ENCODE data around the gene FOXP1.

FOXP1 gene

DNA sequence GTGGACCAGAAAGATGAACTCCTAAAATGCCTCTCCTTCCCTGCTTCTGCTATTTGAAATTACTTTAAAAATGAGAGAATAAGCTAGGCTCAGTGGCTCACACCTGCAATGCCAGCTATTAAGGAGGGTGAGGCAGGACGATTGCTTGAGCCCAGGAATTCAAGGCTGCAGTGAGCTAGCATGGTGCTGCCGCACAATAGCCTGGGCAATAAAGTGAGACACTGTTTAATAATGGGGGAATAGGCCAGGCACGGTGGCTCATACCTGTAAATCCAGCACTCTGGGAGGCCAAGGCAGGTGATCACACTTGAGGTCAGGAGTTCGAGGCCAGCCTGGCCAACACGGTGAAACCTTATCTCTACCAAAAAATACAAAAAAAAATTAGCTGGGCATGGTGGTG lies 271.1 kb downstream of the FOXP1 start:
- Histone ChIP-seq H3K9ac (ENCODE audit: low read depth, low read length) (no peak overlapping the region), H3K9me3 (ENCODE audit: control insufficient read depth, insufficient read depth, low read length) (no peaks in the 10 kb centered on the region), H3K4me1 (ENCODE audit: insufficient read depth, low read length) (peaks cover 24% of the 10 kb centered on the region; the same call in 1 of the 2 replicates), H3K36me3 (ENCODE audit: insufficient read depth, low read length) (no peaks in the 10 kb centered on the region)

DNA sequence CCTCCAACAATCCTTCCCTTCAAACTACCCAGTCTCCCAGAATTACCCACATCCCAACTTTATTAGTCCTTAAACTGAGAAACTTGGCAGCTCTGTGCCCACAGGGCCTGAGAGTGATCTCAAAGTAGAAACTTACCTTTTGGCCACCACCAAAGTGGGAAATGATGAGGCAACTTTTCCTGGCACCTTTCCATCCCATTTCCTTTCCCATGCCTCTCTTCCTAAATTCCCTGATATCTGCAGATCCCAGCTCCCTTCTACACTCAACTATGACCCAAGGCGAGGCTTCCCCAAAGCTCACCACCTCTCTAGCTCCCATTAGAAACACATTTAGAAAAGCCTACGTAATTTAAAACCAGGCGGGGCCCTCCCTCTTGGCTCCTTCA lies 271.9 kb downstream of the FOXP1 start:
- H3K9me3 ChIP-seq (ENCODE audit: control insufficient read depth, insufficient read depth, low read length): no peaks in the 10 kb centered on the region
- peaks cover 32% of the 10 kb centered on the region; the same call in 1 of the 2 replicates for H3K4me1 ChIP-seq (ENCODE audit: insufficient read depth, low read length)
- H3K9ac ChIP-seq (ENCODE audit: low read depth, low read length): no peak overlapping the region
- no peaks in the 10 kb centered on the region for H3K36me3 ChIP-seq (ENCODE audit: insufficient read depth, low read length)

DNA sequence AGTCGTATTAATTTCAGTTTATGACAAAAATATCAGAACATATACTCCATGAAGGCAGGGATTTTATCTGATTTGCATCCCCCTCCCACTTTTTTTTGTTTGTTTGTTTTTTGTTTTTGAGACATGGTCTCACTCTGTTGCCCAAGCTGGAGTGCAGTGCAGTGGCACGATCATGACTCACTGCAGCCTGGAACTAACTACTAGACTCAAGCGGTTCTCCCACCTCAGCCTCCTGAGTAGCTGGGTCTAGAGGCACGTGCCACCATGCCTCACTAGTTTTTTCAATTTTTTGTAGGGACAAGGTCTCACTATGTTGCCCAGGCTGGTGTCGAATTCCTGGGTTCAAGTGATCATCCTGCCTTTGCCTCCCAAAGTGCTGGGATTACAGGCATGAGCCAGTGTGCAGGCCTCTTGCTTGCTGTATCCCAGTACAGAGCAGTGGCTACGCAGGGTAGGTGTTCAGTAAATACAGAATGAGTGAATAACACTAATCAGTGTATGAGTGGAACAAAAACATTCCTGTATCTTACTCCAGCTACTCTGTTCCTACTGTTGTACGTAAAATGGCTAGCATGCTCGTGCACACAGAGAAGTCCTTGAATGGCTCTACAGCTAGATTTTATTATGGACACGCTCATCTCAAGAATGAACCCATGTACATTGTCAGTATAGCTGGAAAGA lies 272.4 kb downstream of the FOXP1 start:
- H3K9ac ChIP-seq (ENCODE audit: low read depth, low read length): no peak overlapping the region
- H3K36me3 ChIP-seq (ENCODE audit: insufficient read depth, low read length): no peaks in the 10 kb centered on the region
- no peaks in the 10 kb centered on the region for H3K9me3 ChIP-seq (ENCODE audit: control insufficient read depth, insufficient read depth, low read length)
- peaks cover 36% of the 10 kb centered on the region; the same call in 1 of the 2 replicates for H3K4me1 ChIP-seq (ENCODE audit: insufficient read depth, low read length)

DNA sequence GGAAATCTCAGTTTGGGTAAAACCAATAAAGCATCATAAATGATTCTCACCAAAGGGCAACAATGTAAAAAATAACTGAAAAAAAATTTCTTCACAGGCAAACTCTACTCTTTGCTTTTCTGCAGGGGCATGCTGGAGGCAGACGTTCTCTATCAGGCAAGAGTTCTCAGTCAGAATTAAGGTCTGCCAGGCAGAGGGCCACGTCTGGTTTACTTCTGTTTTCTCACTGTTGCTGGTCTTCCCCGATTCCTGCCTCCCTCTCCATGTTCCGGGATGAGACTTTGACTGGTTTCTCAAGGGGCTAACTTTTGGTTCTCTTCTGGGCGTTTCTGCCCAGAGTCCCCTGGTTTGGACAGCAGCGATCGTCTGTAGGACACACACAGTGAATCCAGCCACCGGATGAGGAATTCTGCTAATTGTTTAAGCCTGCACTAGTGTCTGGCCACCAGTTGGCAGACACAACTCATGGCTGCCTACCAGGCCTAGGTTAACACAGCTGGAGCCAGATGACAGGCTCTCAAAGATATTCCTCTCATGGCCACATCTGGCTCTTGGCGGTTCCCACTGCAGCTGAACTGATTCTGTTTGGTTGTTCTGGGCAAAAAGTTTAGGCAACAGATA lies 273.1 kb downstream of the FOXP1 start:
- H3K9me3 ChIP-seq (ENCODE audit: control insufficient read depth, insufficient read depth, low read length): no peaks in the 10 kb centered on the region
- H3K4me1 ChIP-seq (ENCODE audit: insufficient read depth, low read length): peaks cover 36% of the 10 kb centered on the region; the same call in 1 of the 2 replicates
- no peak overlapping the region for H3K9ac ChIP-seq (ENCODE audit: low read depth, low read length)
- H3K36me3 ChIP-seq (ENCODE audit: insufficient read depth, low read length): no peaks in the 10 kb centered on the region

DNA sequence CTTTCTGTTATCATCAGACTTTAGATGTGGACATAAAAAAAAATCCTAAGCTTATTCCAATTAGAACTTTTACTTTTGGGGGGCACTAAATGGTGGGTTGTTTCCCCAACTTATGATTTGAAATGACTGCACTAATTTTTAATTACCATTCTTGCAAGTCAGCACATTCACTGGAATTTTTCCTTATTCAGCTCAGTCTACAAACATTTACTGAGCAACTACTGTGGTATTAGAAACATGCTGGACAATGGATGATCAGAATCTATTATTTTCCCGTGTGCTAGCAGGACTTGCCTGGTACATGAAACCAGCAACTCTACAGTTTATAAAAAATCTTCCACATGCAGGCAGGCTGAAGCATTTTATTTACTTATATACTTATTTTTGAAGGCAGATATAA lies 273.6 kb downstream of the FOXP1 start:
- H3K9me3 ChIP-seq (ENCODE audit: control insufficient read depth, insufficient read depth, low read length): no peaks in the 10 kb centered on the region
- no peaks in the 10 kb centered on the region for H3K36me3 ChIP-seq (ENCODE audit: insufficient read depth, low read length)
- peaks cover 36% of the 10 kb centered on the region; the same call in 1 of the 2 replicates for H3K4me1 ChIP-seq (ENCODE audit: insufficient read depth, low read length)
- no peak overlapping the region for H3K9ac ChIP-seq (ENCODE audit: low read depth, low read length)

DNA sequence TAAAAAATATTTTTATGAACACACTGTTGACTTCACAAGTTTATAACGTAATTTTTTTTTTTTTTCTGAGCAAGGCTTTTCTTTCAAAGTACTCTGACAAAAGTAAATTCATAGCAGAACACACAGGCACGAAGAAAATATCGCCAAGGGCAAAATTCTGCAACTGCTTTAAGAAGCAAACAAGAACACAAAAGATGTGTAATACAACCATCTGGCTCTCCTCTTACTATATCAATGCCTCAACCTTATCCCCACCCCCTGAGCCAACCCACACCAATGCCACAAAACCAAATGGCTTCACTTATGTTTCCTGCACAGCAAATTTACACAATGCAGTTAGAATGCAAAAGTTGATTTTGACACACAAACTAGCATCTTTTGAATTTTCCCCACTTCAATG lies 274.2 kb downstream of the FOXP1 start:
- H3K9ac ChIP-seq (ENCODE audit: low read depth, low read length): no peak overlapping the region
- peaks cover 36% of the 10 kb centered on the region; the same call in 1 of the 2 replicates for H3K4me1 ChIP-seq (ENCODE audit: insufficient read depth, low read length)
- H3K36me3 ChIP-seq (ENCODE audit: insufficient read depth, low read length): no peaks in the 10 kb centered on the region
- no peaks in the 10 kb centered on the region for H3K9me3 ChIP-seq (ENCODE audit: control insufficient read depth, insufficient read depth, low read length)

DNA sequence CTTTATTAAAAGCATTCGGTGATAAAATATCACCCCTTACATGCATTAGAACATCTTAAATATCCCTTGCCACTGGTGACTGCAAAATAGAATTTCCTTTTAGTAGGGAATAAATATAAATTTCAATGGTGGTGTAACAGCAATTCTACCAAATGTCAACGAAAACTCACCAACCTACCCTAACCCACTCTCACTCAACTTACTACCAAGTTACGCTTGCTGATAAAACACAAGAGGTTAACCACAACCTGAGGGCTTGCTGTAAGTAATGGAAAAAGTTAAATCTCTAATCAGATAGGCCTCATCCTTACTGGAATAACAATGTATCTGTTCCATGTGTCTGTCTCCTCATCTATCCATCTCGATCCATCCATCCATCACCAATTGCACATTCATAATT lies 274.7 kb downstream of the FOXP1 start:
- Histone ChIP-seq H3K9ac (ENCODE audit: low read depth, low read length) (no peak overlapping the region), H3K36me3 (ENCODE audit: insufficient read depth, low read length) (no peaks in the 10 kb centered on the region), H3K4me1 (ENCODE audit: insufficient read depth, low read length) (peaks cover 36% of the 10 kb centered on the region; the same call in 1 of the 2 replicates), H3K9me3 (ENCODE audit: control insufficient read depth, insufficient read depth, low read length) (no peaks in the 10 kb centered on the region)

DNA sequence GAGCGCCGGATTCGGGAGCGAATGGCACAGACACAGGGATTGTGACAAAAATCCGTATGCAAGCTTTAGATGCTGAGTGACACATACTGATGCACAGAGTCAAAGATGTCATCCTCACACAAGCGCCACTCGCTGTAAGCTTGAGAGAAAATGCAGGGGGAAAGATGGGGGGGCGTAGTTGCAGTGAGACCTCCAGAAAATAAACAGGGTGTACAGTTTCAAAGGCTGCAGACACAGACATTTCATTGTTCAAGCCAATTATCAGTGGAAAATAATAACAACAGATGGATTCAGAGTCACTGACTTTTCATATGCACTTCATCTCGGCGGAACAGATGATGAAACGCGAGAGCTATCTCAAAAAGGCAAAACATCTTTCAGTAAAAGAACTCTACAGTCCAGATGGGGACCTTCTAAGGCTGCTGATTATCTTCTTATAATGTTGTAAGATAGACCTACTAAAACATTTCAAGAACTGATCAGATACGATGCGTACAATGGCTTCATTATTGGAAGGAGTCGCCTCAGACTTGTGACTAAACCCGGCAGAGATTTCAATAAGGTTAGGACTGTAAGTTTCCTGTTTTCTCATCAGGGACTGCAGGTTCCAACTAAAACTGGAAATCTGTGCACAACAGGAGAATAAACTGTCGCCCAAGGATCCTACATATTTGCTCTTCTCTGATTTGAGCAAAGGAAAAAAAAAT lies 275.4 kb downstream of the FOXP1 start:
- Histone ChIP-seq H3K36me3 (ENCODE audit: insufficient read depth, low read length) (no peaks in the 10 kb centered on the region), H3K9me3 (ENCODE audit: control insufficient read depth, insufficient read depth, low read length) (no peaks in the 10 kb centered on the region), H3K9ac (ENCODE audit: low read depth, low read length) (no peak overlapping the region), H3K4me1 (ENCODE audit: insufficient read depth, low read length) (peaks cover 39% of the 10 kb centered on the region; the same call in 1 of the 2 replicates)

DNA sequence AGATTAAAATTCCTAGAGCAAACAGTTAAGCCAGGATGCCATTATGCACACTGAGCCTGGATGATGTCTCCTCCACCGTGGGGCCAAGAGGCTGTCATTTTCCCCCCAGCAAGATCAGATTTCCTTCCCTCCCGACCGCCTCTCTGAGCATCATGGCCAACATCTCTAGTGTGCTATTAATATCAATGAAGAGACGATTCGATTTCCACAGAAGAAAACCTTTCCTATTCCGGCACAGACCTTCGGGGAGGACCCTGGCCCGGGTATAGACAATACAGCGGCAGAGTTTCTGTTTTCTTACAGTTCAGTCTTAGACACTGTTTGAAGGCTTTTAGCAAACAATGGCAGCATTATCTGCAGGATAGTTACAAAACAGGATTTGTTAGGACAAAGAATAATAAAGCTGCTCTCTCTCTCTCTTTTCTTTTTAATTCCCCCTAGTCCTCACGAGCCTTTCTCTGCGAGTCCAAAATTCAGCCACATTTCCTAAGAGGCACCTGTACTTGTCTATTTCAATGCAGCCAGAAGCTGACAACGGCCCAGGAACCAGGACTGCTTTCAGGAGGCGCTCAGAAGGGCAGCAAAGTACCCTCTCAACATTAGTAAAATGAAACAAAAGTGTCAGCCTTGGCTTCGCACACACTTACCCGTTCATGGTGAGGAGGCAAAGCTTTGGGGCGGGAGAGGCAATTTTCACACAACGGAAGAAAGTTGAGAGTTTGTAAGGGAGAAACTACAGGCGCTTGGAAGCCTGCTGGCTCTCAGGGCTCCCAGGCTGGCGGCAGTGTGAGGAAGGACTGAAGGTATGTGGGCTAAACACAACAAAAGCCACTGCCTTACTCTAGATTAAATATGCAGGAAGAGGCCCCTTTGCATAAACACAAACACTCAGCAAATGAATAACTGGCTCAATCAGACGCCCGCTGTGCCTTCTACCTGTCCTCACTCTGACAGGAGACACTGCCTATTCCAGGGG lies 278.0 kb downstream of the FOXP1 start:
- peak overlapping the region; percentile 69 for H3K9ac ChIP-seq (ENCODE audit: low read depth, low read length)
- H3K9me3 ChIP-seq (ENCODE audit: control insufficient read depth, insufficient read depth, low read length): no peaks in the 10 kb centered on the region
- no peaks in the 10 kb centered on the region for H3K36me3 ChIP-seq (ENCODE audit: insufficient read depth, low read length)
- peaks cover 50% of the 10 kb centered on the region for H3K4me1 ChIP-seq (ENCODE audit: insufficient read depth, low read length)

DNA sequence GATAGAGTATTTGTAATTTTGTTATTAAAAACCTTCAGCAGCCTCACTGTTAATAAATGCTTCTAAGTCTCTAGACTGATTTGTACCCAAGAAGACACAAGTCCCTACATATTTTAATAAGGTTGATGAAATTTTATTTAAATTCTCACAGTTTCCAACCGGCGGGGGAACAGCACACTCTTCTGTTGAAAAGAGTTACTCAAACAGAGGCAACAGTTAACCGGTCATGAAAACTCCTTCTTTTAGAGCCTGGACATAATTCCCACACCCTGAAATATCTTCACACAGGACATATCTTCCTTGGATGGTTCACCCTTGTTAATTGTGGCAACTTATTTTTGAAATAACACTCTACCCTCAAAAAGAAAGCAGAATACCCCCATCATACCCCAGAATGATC lies 278.8 kb downstream of the FOXP1 start:
- H3K36me3 ChIP-seq (ENCODE audit: insufficient read depth, low read length): no peaks in the 10 kb centered on the region
- peak overlapping the region; percentile 69 for H3K9ac ChIP-seq (ENCODE audit: low read depth, low read length)
- peaks cover 56% of the 10 kb centered on the region for H3K4me1 ChIP-seq (ENCODE audit: insufficient read depth, low read length)
- H3K9me3 ChIP-seq (ENCODE audit: control insufficient read depth, insufficient read depth, low read length): no peaks in the 10 kb centered on the region

DNA sequence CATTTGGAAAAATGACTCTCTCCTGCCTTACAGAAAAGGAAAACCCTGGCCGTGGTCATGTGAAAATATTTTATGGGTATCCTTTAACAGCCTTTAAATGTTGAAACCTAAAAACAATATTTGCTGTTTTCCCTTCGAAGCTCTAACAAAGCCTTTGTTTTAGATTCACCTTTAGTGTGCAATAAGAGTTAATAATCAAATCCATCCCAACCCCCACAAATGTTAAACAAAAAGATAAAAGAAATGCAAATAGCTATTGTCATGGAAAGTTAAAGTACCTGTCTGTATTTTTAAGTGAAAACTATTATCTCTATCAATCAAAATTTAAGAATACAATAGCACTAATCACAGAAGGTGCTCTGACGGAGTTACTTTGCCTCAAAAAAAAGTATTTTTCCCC lies 279.3 kb downstream of the FOXP1 start:
- Histone ChIP-seq H3K9ac (ENCODE audit: low read depth, low read length) (peak overlapping the region; percentile 69), H3K9me3 (ENCODE audit: control insufficient read depth, insufficient read depth, low read length) (no peaks in the 10 kb centered on the region), H3K4me1 (ENCODE audit: insufficient read depth, low read length) (peaks cover 56% of the 10 kb centered on the region), H3K36me3 (ENCODE audit: insufficient read depth, low read length) (no peaks in the 10 kb centered on the region)

DNA sequence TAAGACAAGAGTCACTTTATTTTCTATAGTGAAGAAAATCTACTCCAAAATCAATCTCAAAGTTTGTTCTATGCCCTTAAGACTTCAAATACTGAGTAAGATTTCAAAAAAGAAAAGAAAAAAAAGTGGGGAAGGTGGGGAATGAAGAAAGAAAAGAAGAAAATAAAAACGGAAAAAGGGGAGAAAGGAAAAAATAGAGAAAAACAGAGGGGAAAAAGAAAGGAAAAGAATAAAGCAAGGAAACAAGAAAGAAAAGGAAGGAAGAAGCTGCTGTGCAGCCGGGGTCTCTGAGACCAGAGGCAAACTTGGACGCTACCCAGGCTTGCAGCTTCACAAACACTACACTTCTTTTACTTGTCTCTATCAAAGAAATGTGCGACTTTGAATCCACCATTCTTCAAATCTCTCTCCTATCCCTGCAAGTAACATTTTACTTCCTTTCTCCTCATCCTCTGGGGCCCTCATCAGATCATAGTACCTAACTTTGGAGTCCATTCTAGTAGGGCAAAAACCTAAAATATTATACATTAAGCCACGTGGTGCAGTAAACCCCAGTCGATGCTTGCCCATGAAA lies 279.8 kb downstream of the FOXP1 start:
- Histone ChIP-seq H3K9ac (ENCODE audit: low read depth, low read length) (peak overlapping the region; percentile 69), H3K36me3 (ENCODE audit: insufficient read depth, low read length) (no peaks in the 10 kb centered on the region), H3K4me1 (ENCODE audit: insufficient read depth, low read length) (peaks cover 54% of the 10 kb centered on the region)

DNA sequence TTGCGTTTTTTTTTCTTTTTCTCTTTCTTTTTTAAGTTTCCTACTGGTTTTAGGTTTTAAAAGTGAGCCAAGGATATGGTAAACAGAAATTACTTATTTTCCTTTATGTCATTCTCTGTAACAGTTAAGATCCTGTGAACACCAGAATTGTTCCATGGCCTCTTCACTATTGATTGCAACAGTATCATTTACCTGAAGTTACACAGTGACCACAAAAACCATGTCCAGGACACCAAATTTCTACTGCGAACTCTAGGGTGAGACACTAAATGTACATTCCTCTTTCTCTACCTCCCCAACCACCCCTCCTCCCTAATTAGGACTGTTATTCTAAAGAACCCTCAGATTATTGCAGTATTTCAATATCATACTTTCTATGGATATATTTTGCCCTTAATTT lies 280.9 kb downstream of the FOXP1 start:
- Histone ChIP-seq H3K9ac (ENCODE audit: low read depth, low read length) (no peak overlapping the region), H3K4me1 (ENCODE audit: insufficient read depth, low read length) (peaks cover 48% of the 10 kb centered on the region), H3K9me3 (ENCODE audit: control insufficient read depth, insufficient read depth, low read length) (no peaks in the 10 kb centered on the region), H3K36me3 (ENCODE audit: insufficient read depth, low read length) (no peaks in the 10 kb centered on the region)

More for the DNA sequence above, 279.8 kb downstream of the FOXP1 start:
- H3K9me3 ChIP-seq (ENCODE audit: control insufficient read depth, insufficient read depth, low read length): no peaks in the 10 kb centered on the region
